Heart left ventricle (tissue), 16 donors: ENCODE data around the gene MCM7. TPM values are rescaled to one million over a fixed set of nuclear protein-coding genes. Genes with fewer than 3 reads are reported as not detected.

Experiments
- ATAC-seq, 4 donors: fragments of 200-7000 bp; cut with Tn5 transposase; one replicate each; pipeline ENCODE4 v1.9.1; 2020 to 2022; ENCODE audit warnings: moderate library complexity in 4 of 4, mild to moderate bottlenecking in 3 of 4, moderate number of reproducible peaks in 1 of 4
- DNase-seq, 5 donors: peaks; one replicate each; pipeline ENCODE4 v3.0.0-alpha.2; 2020
- H3K27ac ChIP-seq, 12 donors: fragments of 200-600 bp; sonication (generic) in 4 of 12; one replicate each; pipeline versions ENCODE4 v1.5.0 to v1.8.0; 2016 to 2022; ENCODE audit warnings: mild to moderate bottlenecking in 2 of 12
- H3K27me3 ChIP-seq, 9 donors: fragments of 200-600 bp; sonication (generic) in 2 of 9; one replicate each; pipeline versions ENCODE4 v1.5.1 to v1.8.0; 2016 to 2022; ENCODE audit warnings: mild to moderate bottlenecking in 3 of 9
- H3K36me3 ChIP-seq, 9 donors: fragments of 200-600 bp; sonication (generic) in 2 of 9; one replicate each; pipeline versions ENCODE4 v1.5.0 to v1.8.0; 2018 to 2022; ENCODE audit warnings: mild to moderate bottlenecking in 2 of 9
- H3K4me1 ChIP-seq, 12 donors: fragments of 200-600 bp; sonication (generic) in 4 of 12; one replicate each; pipeline versions ENCODE4 v1.5.0 to v1.8.0; 2016 to 2022; ENCODE audit warnings: mild to moderate bottlenecking in 3 of 12
- H3K4me3 ChIP-seq, 12 donors: fragments of 200-600 bp; sonication (generic) in 4 of 12; one replicate each; pipeline versions ENCODE4 v1.5.0 to v1.8.0; 2017 to 2022; ENCODE audit warnings: mild to moderate bottlenecking in 9 of 12, moderate library complexity in 4 of 12
- H3K9me3 ChIP-seq, 12 donors: fragments of 200-600 bp; sonication (generic) in 4 of 12; one replicate each; pipeline versions ENCODE4 v1.5.0 to v1.8.0; 2016 to 2022; ENCODE audit warnings: mild to moderate bottlenecking in 1 of 12
- CTCF ChIP-seq, 12 donors: fragments of 200-600 bp; sonication (generic) in 4 of 12; IDR thresholded peaks; one replicate each; pipeline versions ENCODE4 v1.5.0 to v1.8.0; 2018 to 2022; ENCODE audit warnings: antibody characterized with exemption in 12 of 12, mild to moderate bottlenecking in 5 of 12
- POLR2A ChIP-seq, 2 donors: fragments of 450-650 bp; IDR thresholded peaks; one replicate each; pipeline ENCODE4 v1.6.1; 2017; ENCODE audit warnings: antibody characterized with exemption in 2 of 2, mild to moderate bottlenecking in 2 of 2, moderate library complexity in 2 of 2
- WGBS, 4 donors: extraction: QIAGEN DNeasy Blood & Tissue Kit in 2 of 4; methylation state at CpG; one replicate each; pipeline versions ENCODE4 v1.1.5 to v1.1.7; 2013 to 2018; 5-methylcytosine and 5-hydroxymethylcytosine counted together
- intact Hi-C, 10 donors: fragments of 100-400 bp; cut with DNase I; formaldehyde crosslinking; loops; one replicate each; pipeline versions ENCODE4 v1.11.1 to v1.14.2; 2022
- polyA plus RNA-seq, 2 donors: library from polyadenylated mRNA; stranded (reverse); fragments of 200-250 nt; gene quantifications; one replicate each; pipeline ENCODE4 v1.2.3, GENCODE V29; 2013
- total RNA-seq, 9 donors: library from RNA; depleted of rRNA in 2 of 9; stranded (reverse); fragments of >200 nt in 2 of 9; fragmentation: NEBNext Ultra II Directional in 3 of 9; extraction: Animal tissue kit (Norgen Biotek cat#: 25700) in 3 of 9; gene quantifications; one replicate each; pipeline versions ENCODE4 v1.1.0 to v1.2.4, GENCODE V29; 2016 to 2023
- donor health status: ischemic (EF 13 %, LVEDD 7.1; RV severe dilation, severe dysfunction).
- donor health status: healthy with polysubstance abuse.
- donor health status: DM: no; HTN: yes; CAD: no.
- donor health status: DM: no; HTN: no; CAD: no.
- donor health status: ischemic (EF 25% LVEDD 6.9; RV normal size, moderate dysfunction).
- donor health status: ischemic (EF 25% LVEDD 5.7; RV mildly dilated, moderate dysfunction).
- donor health status: healthy.
- donor health status: DM: yes; HTN: yes; CAD: no.
- donor health status: ischemic (EF 35%, LVEDD 5.7; RV mildly dilated, moderate dysfunction).
- donor health status: nonischemic (EF 11% LVEDD 7.7; RV severe dilation, severe dysfunction).
- donor health status: DM: yes; HTN: yes; CAD: no.
- donor health status: PGD.
- donor health status: ischemic (EF 29% LVEDD 5.4; RV normal size, mild dysfunction).
- donor health status: nonischemic (EF 23%, LVEDD 6.1; RV moderate dilation, normal function).

Gene MCM7
- total and polyA plus RNA-seq, 11 donors = 12.8 to 34.4 (median 17.2) TPM

GRCh38 chr7:100095704-100096103 lies 5.5 kb downstream of the MCM7 start:
- ATAC-seq = no peak
- no peaks in the 10 kb centered on the region for H3K27me3 ChIP-seq
- H3K9me3 ChIP-seq = no peaks in the 10 kb centered on the region
- DNase-seq = no peak
- WGBS, 4 donors = 89 to 95% (median 93%) methylated on average over 17 of the region's 17 CpGs
- H3K4me3 ChIP-seq = no peak overlapping the region
- peaks cover 0 to 25% (median 12%) of the 10 kb centered on the region in 12 donors for H3K4me1 ChIP-seq
- peaks cover 0 to 91% (median 88%) of the 10 kb centered on the region in 9 donors for H3K36me3 ChIP-seq
- TF ChIP-seq POLR2A (IDR thresholded peaks at IDR 0.05) (no peak), CTCF (IDR thresholded peaks at IDR 0.05) (no peak)
- intact Hi-C loops = no loop called here
- H3K27ac ChIP-seq = no peak overlapping the region

- TF ChIP-seq POLR2A (IDR thresholded peaks at IDR 0.05) (no peak), CTCF (IDR thresholded peaks at IDR 0.05) (no peak)
- WGBS, 4 donors = 79 to 81% (median 80%) methylated on average over 8 to 9 of the region's 9 CpGs
- Histone ChIP-seq H3K4me3 (no peak overlapping the region), H3K9me3 (no peaks in the 10 kb centered on the region), H3K4me1 (peaks cover 0 to 25% (median 12%) of the 10 kb centered on the region in 12 donors), H3K27me3 (no peaks in the 10 kb centered on the region), H3K36me3 (peaks cover 0 to 95% (median 92%) of the 10 kb centered on the region in 9 donors), H3K27ac (no peak overlapping the region)
- intact Hi-C loops = no loop called here
- DNase-seq (no peak), ATAC-seq (no peak)
Observed at GRCh38 chr7:100095289-100095688, 5.9 kb downstream of the MCM7 start.

- TF ChIP-seq CTCF (IDR thresholded peaks at IDR 0.05) = no peak
- no peak for TF ChIP-seq POLR2A (IDR thresholded peaks at IDR 0.05)
- no peak overlapping the region for H3K27ac ChIP-seq
Observed at GRCh38 chr7:100093925-100094486, 7.2 kb downstream of the MCM7 start.

GRCh38 chr7:100093498-100093897 lies 7.7 kb downstream of the MCM7 start:
- H3K9me3 ChIP-seq = no peaks in the 10 kb centered on the region
- TF ChIP-seq POLR2A (IDR thresholded peaks at IDR 0.05) = no peak
- TF ChIP-seq CTCF (IDR thresholded peaks at IDR 0.05) = no peak
- H3K27ac ChIP-seq = peak overlapping the region in 2 of 12 donors; percentile 5 to 17
- intact Hi-C loops = loop anchor here in 1 of 10 donors (5.0 kb wide), 1 partner anchor 34 kb away; the partner anchor contains the start of gene MBLAC1
- peaks cover 0 to 85% (median 83%) of the 10 kb centered on the region in 9 donors for H3K36me3 ChIP-seq
- no peak for DNase-seq
- ATAC-seq = no peak
- peaks cover 0 to 22% (median 9%) of the 10 kb centered on the region in 12 donors for H3K4me1 ChIP-seq
- H3K4me3 ChIP-seq = no peak overlapping the region
- WGBS, 4 donors = 44 to 47% (median 45%) methylated on average over 6 to 13 of the region's 13 CpGs
- H3K27me3 ChIP-seq = no peaks in the 10 kb centered on the region

More at GRCh38 chr7:100093925-100094486, 7.2 kb downstream of the MCM7 start:
- intact Hi-C loops = loop anchor here in 1 of 10 donors (5.0 kb wide), 1 partner anchor 33 kb away; the partner anchor contains the start of gene MBLAC1
- 79 to 81% (median 81%) methylated on average over 16 of the region's 16 CpGs for WGBS, 4 donors
- Histone ChIP-seq H3K9me3 (no peaks in the 10 kb centered on the region), H3K4me1 (peaks cover 0 to 23% (median 10%) of the 10 kb centered on the region in 12 donors), H3K4me3 (no peak overlapping the region), H3K36me3 (peaks cover 0 to 90% (median 88%) of the 10 kb centered on the region in 9 donors), H3K27me3 (no peaks in the 10 kb centered on the region)
- DNase-seq (no peak), ATAC-seq (peak in 2 of 4 donors; percentile 3 to 14)
